GM19467 (cell line): ENCODE data around the gene BRICD5.
"Not testable (repeated sequence)": the region's sequence is repeated elsewhere in the genome, so short reads cannot be mapped to it uniquely, and the experiment has no call there.

ENCODE experiments used
- ATAC-seq: cut with Tn5 transposase; IDR thresholded peaks from one replicate; pipeline ENCODE4 v1.9.1; 2021; ENCODE audit warnings: mild to moderate bottlenecking, moderate library complexity; ENCODE audit not compliant: unreplicated experiment

The BRICD5 gene

GRCh38 chr16:2223221-2223941, 12.7 kb upstream of the BRICD5 start, which contains the start of gene E4F1:
Gene E4F1 (plus strand): TSS chr16:2223591. CDS start chr16:2223614, 23 bp downstream.
- peak; percentile 93 for ATAC-seq

- ATAC-seq, result no peak
Measured at GRCh38 chr16:2216330-2216729, 5.7 kb upstream of the BRICD5 start.

GRCh38 chr16:2214719-2214968, 4.0 kb upstream of the BRICD5 start, which contains the start of gene PGP:
Gene PGP (minus strand): TSS chr16:2214840. CDS start chr16:2214777, 63 bp downstream.
- ATAC-seq, result peak; percentile 83

GRCh38 chr16:2213817-2214718, 3.4 kb upstream of the BRICD5 start:
- ATAC-seq, result no peak

- no peak for ATAC-seq
Measured at GRCh38 chr16:2212362-2213324, 2.0 kb upstream of the BRICD5 start.

- no peak for ATAC-seq
Measured at GRCh38 chr16:2211923-2212347, 1.3 kb upstream of the BRICD5 start.

GRCh38 chr16:2210009-2210332, 692 bp downstream of the BRICD5 start:
- ATAC-seq, result no peak

- no peak for ATAC-seq
Measured at GRCh38 chr16:2209258-2210008, 1.2 kb downstream of the BRICD5 start.

GRCh38 chr16:2208772-2209171, 1.9 kb downstream of the BRICD5 start:
- ATAC-seq, result no peak

GRCh38 chr16:2208308-2208707, 2.4 kb downstream of the BRICD5 start:
- ATAC-seq, result no peak

GRCh38 chr16:2207872-2208271, 2.8 kb downstream of the BRICD5 start:
- no peak for ATAC-seq

GRCh38 chr16:2206780-2207433, 3.8 kb downstream of the BRICD5 start:
- ATAC-seq, result no peak

GRCh38 chr16:2206420-2206779, 4.3 kb downstream of the BRICD5 start:
- ATAC-seq, result no peak

GRCh38 chr16:2205967-2206313, 4.7 kb downstream of the BRICD5 start:
- peak; percentile 4 for ATAC-seq

- ATAC-seq, result peak; percentile 65
Measured at GRCh38 chr16:2205104-2205966, 5.3 kb downstream of the BRICD5 start, which contains the start of gene MLST8. Gene MLST8 (plus strand): TSS chr16:2205454. CDS start chr16:2206086, 632 bp downstream.

GRCh38 chr16:2204416-2205103, 6.1 kb downstream of the BRICD5 start:
- ATAC-seq, result no peak

- not testable (repeated sequence) for ATAC-seq
Measured at GRCh38 chr16:2203119-2203688, 7.5 kb downstream of the BRICD5 start.

GRCh38 chr16:2200313-2200712, 10.3 kb downstream of the BRICD5 start:
- ATAC-seq, result no peak
